Left renal cortex interstitium (tissue), 4 donors: ENCODE measurements around the gene DYRK2. TPM values are rescaled to one million over a fixed set of nuclear protein-coding genes. Genes with fewer than 3 reads are reported as not detected.

Experiments
- DNase-seq, 4 donors: peaks; one replicate each; pipeline ENCODE4 v3.0.0-alpha.2; 2013; ENCODE audit warnings: low read depth in 4 of 4, low spot score in 2 of 4, missing footprints in 1 of 4
- polyA plus RNA-seq, 4 donors: library from polyadenylated mRNA; unstranded; fragments of 120-200 nt; gene quantifications; one replicate each; pipeline ENCODE4 v1.2.1, GENCODE V29; 2013; ENCODE audit not compliant: insufficient read length in 4 of 4

DYRK2 gene
- polyA plus RNA-seq, 4 donors: 25.0 to 30.6 (median 27.6) TPM

DNA sequence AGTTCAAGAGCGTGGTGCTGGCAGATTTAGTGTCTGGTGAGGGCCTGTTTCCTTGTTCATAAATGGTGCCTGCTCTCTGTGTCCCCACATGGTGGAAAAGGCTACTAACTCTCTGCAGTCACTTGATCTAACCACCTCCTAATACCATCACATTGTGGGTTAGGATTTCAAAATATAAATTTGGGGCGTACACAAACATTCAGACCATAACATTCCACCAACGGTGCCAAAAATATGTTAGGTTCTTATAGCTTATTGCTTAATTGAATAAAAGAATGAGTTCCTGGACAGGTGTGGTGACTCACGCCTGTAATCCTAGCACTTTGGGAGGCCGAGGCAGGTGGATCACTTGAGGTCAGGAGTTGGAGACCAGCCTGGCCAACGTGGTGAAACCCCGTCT lies 3.4 kb upstream of the DYRK2 start:
- DNase-seq: no peak

DNA sequence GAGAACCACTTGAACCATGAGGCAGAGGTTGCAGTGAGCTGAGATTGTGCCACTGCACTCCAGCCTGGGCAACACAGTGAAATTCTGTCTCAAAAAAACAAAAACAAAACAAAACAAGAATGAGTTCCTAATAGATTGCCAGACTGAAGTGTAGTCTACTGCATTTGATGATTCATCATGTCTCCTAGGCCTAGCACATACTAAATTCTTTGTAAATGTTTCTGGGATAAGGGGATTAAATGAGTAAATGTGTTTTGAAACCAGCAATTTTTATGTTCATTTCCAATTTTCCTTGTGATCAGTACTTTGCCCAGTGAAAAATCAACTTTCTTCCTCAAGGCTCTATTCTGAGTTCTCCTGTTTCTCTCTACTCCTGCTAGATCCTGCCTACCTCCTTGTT lies 2.9 kb upstream of the DYRK2 start:
- DNase-seq: no peak

DNA sequence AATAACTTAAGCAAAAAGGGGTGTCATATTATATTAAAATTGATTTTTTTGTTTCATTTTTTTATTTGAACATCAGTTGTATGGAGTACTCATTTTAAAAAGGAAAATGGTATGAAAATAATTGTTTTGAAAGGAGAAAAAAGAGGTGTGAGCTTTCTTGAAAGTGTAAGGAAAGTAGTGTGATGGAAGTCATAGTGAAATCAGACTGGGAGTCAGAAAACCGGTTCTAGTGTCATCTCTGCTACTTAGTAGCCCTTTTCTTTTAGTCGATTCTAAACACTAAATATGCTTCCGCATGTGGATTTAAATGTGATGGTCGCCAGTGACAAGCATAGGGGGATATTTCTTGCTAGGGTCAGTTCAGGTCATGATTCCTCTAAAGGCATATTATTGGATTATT lies 1.8 kb upstream of the DYRK2 start:
- DNase-seq: no peak

DNA sequence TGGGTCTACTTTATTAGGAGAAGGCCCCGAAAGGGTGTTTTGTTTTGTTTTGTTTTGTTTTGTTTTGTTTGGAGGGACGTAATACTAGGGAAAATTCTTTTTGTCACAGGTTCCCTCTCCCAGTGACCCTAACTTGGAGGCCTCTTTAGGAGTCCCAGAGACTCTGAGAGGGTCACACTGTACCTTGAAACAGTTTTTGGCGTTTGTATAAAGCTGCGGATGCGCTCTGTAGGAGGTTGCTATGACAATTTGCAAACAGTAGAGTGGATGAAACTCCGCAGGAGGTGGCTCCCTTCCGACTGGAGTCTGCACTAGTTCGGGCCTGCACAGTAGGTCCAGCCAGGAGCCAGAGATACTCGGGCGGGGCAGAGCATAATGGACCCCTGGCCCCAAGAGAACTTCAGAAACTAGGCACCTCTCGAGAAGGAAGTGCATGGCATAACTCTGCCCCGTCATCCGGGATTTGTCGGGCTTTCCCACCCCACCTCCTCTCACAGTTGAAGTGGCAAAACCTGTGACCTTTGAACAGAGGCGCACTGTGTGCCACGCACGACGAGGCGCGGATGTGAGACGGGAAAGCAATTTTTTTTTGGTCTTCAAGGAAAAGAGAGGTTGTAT lies 1.3 kb upstream of the DYRK2 start:
- DNase-seq: no peak

DNA sequence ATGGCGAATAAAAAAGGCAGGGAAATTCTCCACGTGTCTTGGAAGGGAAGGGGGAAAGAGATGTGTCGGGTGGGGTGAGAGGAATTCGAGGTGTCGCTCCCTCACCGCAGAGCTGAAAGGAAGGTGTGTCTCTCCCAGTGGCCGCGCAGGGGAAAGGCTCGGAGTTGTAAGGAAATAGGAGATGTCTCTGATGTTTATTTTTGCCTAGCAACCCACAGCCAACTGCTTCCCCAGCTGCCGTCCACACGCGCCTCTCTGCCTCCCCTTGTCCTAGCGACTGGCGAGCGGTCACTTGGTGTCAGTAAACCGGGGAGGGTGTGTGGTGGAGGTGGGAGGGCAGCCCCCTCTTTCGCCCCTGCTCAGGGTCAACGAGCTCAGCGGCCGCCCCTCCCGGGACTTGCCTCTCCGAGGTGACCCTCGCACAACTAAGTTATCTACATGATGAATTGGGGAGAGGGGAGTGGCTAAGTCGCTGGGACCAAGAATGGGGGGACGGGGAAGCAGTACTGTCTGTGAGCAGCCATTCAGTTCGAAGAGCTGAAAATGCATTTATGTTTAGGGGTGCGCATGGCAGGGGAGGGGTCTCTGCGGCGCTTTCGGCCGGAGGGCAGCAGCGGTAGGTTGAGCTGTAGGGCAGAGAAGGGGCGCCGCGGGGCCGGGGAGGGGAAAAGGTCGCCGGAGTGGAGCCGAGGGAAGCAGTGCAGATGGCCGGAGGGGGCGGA lies 585 bp upstream of the DYRK2 start:
- DNase-seq: peak; percentile 74 to 86 (median 84)

DNA sequence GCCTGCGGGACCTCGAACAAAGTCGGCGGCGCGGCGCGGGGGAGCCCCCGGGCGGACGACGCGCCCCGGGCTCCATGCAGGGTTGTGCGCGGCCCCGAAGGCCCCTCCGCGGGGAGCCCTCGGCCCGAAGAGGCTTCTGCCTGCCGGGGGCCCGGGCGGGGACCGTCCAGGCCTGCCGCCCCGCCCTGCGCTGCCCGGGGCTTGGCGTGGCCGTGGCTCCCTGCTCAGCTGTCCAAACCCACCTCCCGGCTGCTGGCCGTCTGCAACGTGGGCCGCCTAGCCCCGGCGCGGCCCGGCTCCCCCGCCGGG lies 670 bp downstream of the DYRK2 start:
- DNase-seq: peak in 1 of 4 donors; percentile 11

DNA sequence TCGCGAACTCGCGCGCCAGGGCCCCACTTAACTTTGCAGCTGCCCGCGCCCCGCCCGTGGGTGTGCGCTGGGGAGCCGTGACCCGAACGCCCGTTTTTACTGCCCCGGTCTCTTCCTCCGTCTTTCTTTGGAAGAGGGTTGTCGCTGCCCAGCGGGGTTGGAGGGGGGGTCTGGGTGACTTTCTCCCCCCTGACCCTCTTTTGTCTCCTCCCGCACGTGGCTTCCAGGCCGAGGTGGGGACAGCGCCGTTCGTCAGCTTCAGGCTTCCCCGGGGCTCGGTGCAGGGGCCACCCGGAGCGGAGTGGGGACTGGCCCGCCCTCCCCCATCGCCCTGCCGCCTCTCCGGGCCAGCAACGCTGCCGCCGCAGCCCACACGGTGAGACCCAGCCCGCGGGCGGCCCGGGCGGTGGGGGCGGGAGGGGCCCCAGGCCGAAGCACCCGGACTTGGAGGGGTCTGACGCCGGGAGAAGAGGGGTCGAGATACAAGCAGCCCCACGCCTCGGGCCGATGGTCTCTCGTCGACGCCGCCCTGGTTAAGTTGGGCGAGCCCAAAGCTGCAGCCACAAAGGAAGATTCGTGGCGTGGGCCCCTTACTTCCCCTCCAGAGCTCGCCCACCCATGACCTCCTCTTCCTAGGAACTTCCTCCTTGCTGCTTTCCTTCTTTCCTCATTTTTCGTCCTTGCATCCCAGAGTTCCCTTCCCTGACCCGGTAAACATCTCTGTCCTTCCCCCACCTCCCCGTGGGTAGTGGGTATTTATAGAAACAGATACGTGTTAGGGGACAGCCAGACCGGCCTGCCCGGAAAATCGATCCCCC lies 1.2 kb downstream of the DYRK2 start:
- peak in 1 of 4 donors; percentile 16 for DNase-seq

DNA sequence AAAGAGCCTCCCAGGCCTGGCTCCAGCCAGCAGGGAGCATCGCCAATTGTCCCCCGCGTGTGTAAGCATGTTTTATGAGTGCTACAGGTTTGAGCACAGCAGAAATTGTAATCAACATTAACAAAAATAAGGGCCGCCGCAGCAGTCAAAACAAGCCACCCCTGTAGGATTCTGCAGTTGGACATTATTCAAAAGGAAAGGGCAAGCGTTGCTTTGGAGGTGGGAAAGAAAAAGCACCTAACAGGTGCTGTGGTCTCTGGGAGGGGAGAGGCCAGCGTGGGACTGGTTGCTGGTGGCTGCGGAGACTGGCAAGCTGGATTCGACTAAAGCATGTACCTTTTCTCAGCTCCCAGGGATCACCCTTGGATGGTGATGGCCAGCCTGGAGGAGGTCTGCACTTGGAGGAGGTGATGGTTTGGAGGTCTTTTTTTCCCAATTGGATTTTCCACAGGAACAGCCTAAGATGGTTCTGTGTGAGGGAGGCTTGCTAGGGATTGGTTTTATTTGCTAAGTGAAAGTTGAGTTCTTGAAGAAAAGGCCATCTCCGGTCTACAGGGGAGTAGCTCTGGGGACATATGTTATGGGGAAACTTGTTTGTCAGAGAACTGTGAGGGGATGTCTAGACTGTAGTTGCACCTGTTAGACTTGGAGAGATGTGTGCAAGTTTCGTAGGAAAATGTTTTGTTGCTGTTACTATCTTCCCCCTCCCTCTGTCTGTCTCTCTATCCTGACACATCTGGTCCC lies 2.0 kb downstream of the DYRK2 start:
- no peak for DNase-seq

DNA sequence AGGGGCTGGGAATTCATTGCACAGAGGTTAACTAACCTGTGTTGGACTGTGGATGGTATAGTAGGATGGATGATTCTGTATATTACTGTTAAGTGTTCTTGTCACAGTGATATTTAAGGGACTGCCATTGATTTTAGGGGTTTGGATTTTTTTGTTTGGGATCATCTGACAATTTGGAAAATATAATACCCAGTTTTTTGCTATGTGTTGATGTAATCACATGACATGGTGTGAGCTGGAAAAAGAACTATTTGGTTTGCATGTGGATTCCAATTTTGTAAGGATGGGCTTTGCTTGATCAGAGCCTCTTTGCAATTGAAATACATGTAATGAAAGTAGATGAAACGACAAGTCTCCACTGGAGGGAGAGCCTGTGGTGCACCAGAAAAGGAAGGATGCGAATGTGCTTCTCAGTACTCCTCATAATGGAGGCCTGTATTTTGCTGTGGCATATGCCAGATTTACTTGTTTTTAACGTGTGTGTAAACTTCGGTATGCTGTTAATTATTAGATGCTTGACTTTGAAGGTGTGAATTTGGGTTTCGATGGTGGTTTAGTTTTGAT lies 2.7 kb downstream of the DYRK2 start:
- no peak for DNase-seq

DNA sequence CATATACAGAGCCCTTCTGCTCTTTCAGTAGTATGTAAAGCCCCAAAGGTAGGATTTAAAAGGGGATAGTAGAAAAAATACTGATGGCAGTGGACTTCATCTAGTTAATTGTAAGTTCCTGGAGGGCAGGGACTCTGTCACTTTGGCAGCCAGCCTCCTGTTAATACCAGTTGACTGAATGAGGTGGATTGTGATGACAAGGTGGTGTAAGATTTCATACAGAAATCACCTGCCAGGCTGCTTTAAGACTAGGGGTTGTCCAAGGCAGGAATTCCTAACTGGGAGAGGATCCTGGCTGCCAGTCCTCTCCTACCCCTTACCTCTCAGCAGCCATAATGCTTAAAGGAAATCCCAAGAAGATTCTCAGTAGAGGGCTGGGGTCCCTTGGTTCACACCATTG lies 7.3 kb downstream of the DYRK2 start:
- DNase-seq: no peak

DNA sequence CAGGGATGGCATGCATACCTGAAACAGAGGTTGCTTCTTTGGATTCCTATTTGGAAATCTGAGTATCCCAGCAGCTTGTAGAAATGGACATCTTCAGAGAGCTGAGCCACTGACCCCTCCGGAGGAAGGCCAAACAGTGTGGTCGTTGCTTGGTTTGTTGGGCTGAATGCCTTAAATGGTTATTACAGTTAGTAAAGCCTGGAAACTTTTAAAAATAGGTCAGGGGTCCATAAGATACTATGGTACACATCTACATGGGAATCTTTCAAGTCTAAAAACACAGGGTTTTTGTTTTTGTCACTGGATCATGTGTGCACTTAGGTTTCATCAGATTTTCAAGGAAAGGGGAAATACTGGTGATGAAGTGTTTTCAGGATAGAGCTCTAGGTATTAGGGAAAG lies 7.7 kb downstream of the DYRK2 start:
- DNase-seq: no peak

DNA sequence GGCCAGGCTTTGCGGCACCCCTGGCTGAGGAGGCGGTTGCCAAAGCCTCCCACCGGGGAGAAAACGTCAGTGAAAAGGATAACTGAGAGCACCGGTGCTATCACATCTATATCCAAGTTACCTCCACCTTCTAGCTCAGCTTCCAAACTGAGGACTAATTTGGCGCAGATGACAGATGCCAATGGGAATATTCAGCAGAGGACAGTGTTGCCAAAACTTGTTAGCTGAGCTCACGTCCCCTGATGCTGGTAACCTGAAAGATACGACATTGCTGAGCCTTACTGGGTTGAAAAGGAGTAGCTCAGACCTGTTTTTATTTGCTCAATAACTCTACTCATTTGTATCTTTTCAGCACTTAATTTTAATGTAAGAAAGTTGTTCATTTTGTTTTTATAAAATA lies 9.9 kb downstream of the DYRK2 start:
- DNase-seq: no peak

DNA sequence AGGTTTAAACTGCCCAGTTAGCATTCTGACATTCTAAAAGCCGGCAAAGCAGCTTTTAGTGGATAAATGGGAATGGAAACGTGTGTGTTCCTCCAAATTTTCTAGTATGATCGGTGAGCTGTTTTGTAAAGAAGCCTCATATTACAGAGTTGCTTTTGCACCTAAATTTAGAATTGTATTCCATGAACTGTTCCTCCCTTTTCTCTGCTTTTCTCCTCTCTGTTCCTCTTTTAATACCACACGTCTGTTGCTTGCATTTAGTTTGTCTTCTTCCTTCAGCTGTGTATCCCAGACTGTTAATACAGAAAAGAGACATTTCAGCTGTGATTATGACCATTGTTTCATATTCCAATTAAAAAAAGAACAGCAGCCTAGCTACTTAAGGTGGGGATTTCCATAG lies 10.7 kb downstream of the DYRK2 start:
- DNase-seq: no peak

DNA sequence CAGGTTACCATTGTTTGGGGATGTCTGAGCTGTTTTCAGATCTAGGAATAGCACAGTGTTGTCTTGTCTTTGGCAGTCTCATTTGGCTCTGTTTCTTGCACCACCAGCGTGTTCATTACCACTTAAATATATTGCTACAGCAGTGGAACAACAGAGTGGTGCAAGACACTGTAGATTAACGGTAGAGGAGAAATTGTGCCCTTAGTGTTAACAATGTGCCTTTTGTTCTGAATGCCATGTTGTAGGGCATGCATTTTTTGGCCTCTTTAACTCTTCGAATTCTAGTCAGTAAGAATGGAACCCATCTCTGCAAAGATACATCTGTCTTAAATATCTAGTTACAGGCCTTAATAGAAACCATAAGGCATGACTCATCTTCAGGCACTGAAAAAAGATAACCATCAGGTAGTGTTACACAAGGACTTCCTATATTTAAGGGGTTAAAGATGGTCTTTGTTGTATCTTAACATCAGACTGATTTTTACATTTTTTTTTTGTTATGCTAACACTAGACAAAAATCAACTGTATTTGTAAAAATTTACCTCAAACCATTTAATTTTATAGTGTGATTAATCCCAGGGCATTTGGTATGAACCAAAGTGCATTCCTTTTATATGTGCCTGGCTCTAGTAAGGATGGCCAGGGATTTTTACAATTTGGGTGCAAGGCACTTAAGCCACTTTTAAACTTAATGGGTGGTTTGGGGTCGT lies 12.9 kb downstream of the DYRK2 start:
- no peak for DNase-seq

DNA sequence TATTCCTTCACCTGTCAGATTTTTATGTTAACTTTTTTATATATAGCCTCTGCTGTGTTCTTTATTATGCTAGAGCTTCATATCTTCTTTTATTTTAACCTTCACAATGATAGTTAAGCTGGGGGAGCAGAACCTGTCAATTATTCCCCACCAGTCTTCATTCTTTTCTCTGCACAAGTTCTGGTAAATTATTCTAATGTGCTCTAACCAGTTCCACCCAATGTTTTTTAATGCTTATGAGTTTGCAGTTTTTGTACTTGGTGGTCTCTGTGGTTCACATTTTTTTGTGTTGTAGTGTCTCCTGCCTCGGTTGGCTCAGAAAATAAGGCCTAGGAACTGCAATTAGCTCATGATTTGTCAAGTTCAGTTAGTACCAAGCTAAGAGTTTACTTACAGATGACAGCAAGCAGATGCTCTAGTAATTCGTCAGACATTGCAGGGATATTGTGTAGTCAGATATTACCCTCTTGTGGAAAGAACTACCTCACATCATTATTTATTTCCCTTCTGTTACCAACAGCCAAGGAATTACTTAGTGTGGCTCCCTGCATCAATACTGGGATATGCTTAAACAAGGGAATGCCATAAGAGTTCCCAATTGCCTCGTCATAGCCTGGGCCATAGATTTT lies 14.5 kb downstream of the DYRK2 start:
- DNase-seq: no peak

DNA sequence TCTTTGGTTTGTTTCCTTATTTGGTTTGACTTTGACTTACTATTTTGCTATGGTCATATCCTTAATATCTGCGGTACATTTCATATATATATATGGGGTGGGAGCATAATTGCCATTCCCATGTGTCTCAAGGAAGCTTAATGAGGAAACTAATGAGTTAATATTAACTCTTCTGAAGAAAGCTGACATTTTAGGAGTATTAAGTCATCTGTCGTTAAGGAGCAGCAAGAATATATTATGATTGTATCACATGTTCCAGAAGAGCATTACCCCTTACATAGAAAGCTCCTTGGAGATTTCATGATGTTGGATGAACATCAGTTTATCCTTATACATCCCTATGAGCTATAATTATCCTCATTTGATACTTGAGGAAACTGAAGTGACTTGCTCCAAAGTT lies 15.6 kb downstream of the DYRK2 start:
- DNase-seq: no peak

DNA sequence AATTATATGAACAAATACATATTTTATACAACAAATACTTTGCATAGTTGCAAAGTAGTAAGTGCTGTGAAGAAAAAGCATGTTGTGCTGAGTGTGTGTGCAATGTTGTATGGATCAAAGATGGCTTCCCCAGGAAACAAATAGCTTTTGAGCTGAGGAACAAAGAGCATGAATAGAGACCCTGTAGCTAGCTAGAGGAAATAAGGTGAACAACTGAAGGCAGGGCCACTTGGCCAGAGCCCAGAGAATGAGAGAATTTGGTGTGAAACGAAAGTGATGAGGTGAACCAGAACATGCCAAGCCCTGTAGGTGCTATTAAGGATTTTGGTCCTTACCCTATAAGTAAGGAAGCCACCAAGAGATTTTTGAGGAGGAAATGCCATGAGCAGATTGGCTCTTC lies 17.1 kb downstream of the DYRK2 start:
- no peak for DNase-seq

DNA sequence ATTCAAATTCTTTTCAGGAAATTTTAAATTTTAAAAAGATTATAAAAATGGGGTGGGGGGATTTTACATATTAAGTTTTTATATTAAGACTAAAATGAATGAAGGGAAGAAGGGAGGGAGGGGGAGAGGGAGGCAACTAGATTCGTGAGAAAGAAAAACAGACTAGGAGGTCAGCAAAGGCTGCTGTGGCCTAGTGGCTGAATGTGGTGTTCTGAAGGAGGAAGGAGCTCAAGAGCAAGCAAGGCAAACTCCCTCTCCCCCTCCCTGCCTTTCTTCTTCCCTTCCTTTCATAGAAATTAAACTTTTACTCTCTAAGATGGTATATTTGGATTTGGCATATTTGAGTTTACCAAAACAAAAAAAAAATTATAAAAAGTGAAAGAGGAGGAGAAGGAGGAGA lies 18.1 kb downstream of the DYRK2 start:
- DNase-seq: no peak

DNA sequence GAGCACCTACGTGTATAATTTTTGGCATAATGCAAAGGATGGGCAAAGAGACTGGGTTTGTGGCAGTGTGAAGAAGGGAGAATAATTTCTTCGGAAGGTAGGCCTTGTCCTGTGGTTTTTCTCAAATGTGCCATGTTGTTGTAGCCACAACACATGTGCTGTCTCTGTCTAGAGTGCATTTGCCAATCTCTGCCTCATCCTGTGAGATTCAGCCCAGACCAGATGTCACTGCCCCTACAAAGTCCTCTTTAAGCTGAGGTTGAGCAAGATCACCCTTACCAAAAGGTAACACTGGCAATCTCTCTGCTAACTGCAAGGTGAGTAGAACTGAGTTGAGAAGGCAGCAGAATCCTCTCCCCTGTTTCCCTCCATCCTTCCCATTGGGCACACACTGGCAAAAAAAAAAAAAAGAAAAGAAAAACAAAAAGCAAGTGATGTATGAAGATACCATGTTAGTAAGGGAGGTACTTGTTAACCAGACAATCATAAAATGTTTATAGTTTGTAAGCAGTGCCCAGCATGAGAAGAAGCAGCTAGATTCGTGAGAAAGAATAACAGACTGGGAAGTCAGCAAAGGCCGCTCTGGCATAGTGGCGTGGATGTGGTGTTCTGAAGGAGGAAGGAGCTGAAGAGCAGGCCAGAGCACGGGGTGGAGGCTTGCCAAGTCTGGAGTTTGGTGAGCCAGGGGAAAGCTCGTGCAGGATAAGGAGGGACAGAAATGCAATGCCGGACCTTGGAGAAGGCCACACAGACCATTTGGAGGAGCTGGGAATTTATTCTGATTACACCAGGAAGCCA lies 18.9 kb downstream of the DYRK2 start:
- DNase-seq: no peak
